ENCODE results near the gene SIK3. TPM values are rescaled to one million over a fixed set of nuclear protein-coding genes. Genes with fewer than 3 reads are reported as not detected.

Gene SIK3
- total and polyA plus RNA-seq, 12 donors, result 9.9 to 47.3 (median 36.5) TPM

DNA sequence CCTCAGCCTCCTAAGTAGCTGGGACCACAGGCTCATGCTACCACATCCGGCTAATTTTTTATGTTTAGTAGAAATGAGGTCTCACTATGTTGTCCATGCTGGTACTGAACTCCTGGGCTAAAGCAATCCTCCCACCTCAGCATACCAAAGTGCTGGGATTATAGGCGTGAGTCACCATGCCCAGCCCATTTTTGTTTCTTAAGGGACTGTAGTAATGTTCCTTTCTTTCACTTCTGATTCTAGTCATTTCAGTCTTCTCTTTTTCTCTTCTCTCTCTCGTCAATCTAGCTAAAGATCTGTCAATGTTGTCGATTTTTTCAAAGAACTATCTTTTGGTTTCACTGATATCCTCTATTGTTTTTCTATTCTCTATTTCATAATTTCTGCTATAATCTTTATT lies 149.8 kb downstream of the SIK3 start:
- intact Hi-C loops (cut with DNase I), result no loop called here
- Histone ChIP-seq H3K4me3 (no peak overlapping the region), H3K27me3 (no peaks in the 10 kb centered on the region), H3K27ac (peak overlapping the region in 1 of 10 donors; percentile 68), H3K9me3 (no peaks in the 10 kb centered on the region), H3K4me1 (peaks cover 0 to 14% (median 0%) of the 10 kb centered on the region in 9 donors), H3K36me3 (peaks cover 0 to 42% (median 0%) of the 10 kb centered on the region in 9 donors)
- ATAC-seq (no peak), DNase-seq (no peak)
- 92 to 93% methylated on average over 4 of the region's 4 CpGs for WGBS, 2 donors
- TF ChIP-seq, protein P1, sequence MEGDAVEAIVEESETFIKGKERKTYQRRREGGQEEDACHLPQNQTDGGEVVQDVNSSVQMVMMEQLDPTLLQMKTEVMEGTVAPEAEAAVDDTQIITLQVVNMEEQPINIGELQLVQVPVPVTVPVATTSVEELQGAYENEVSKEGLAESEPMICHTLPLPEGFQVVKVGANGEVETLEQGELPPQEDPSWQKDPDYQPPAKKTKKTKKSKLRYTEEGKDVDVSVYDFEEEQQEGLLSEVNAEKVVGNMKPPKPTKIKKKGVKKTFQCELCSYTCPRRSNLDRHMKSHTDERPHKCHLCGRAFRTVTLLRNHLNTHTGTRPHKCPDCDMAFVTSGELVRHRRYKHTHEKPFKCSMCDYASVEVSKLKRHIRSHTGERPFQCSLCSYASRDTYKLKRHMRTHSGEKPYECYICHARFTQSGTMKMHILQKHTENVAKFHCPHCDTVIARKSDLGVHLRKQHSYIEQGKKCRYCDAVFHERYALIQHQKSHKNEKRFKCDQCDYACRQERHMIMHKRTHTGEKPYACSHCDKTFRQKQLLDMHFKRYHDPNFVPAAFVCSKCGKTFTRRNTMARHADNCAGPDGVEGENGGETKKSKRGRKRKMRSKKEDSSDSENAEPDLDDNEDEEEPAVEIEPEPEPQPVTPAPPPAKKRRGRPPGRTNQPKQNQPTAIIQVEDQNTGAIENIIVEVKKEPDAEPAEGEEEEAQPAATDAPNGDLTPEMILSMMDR (IDR thresholded peaks at IDR 0.05), result no peak

DNA sequence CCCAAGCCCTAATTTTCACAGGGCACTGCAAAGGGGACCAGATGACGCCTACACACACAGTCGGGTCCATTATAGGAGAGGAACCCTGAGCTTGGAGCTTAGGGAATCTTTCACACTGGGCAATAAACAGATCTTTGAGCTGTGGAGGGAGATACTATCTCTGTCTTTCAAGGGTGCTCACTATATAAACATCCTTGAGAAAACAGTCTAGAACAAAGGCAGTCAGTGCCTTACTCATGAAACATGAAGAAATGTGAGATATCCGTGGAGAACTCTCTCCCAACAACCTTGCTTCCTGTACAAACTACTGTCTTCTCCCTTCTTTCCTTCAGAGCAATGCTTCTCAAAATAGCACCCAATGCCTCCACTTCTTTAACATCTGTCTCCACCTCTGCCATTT lies 151.8 kb downstream of the SIK3 start:
- peaks cover 0 to 38% (median 0%) of the 10 kb centered on the region in 9 donors for H3K36me3 ChIP-seq
- H3K4me1 ChIP-seq, result peaks cover 0 to 8% (median 0%) of the 10 kb centered on the region in 9 donors
- no peaks in the 10 kb centered on the region for H3K9me3 ChIP-seq
- ATAC-seq (no peak), DNase-seq (no peak)
- TF ChIP-seq, protein P1 (IDR thresholded peaks at IDR 0.05), result no peak
- H3K27me3 ChIP-seq, result no peaks in the 10 kb centered on the region
- no peak overlapping the region for H3K4me3 ChIP-seq
- no peak overlapping the region for H3K27ac ChIP-seq
- intact Hi-C loops (cut with DNase I), result no loop called here
- WGBS, 2 donors, result 83 to 84% methylated on average over 3 of the region's 3 CpGs

DNA sequence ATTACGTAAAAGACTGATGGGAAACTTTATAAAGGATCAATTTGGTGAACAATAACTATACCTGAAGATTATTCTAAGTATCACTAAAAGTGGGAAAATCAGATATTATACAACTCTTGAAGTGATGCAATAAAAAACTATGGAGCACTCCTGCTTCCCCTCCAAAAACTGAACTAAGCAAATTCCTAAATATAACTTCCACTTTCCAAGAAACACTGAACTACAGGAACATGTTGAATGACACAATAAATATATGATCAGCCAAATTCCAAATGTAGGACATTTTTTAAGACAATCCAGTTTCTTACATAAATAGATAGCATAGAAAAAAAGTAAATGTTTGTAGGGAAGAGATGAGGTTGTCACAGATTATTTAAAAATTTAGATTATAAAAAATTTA lies 158.7 kb downstream of the SIK3 start:
- intact Hi-C loops (cut with DNase I), result no loop called here
- Histone ChIP-seq H3K27ac (no peak overlapping the region), H3K9me3 (no peaks in the 10 kb centered on the region), H3K4me3 (no peak overlapping the region), H3K27me3 (no peaks in the 10 kb centered on the region), H3K4me1 (peaks cover 0 to 13% (median 0%) of the 10 kb centered on the region in 9 donors), H3K36me3 (peaks cover 0 to 18% (median 0%) of the 10 kb centered on the region in 9 donors)
- DNase-seq (no peak), ATAC-seq (no peak)
- 95 to 97% methylated on average over 1 of the region's 1 CpG for WGBS, 2 donors
- TF ChIP-seq, protein P1 (IDR thresholded peaks at IDR 0.05), result no peak

DNA sequence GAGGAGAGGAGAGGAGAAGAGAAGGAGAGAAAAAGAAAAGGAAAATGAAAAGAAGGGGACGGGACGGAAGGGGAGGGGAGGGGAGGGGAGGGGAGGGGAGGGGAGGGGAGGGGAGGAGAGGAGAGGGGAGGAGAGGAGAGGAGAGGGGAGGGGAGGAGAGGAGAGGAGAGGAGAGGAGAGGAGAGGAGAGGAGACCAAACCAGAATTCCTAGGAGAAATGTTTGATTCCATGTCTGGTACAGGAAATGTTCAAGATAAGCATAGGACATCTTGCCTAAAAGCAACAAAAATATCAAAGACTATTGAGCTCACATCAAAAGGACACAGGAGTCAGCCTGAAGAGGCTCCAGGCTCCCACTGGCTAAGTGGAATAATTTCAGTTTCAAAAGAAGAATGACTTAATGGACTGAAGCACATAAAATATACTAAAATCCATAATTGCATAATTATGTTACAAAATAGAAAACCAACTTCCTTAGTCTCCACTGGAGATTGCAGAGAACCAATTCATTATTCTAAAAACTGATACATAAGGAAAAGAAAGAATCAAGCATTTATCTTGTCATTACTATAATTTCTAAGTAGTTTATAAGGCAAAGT lies 159.7 kb downstream of the SIK3 start:
- no CpG with 5 or more reads among the region's 2 CpGs for WGBS, 2 donors

More for the DNA sequence above, 159.7 kb downstream of the SIK3 start:
- TF ChIP-seq, protein P1 (IDR thresholded peaks at IDR 0.05), result no peak
- Histone ChIP-seq H3K4me1 (peaks cover 0 to 13% (median 0%) of the 10 kb centered on the region in 9 donors), H3K9me3 (no peaks in the 10 kb centered on the region), H3K4me3 (no peak overlapping the region), H3K36me3 (peaks cover 0 to 18% (median 0%) of the 10 kb centered on the region in 9 donors), H3K27ac (no peak overlapping the region), H3K27me3 (no peaks in the 10 kb centered on the region)
- ATAC-seq, result no peak
- DNase-seq, result no peak
- intact Hi-C loops (cut with DNase I), result no loop called here
